WTC11 (cell line): ENCODE results near the gene NECTIN3. TPM values are rescaled to one million over a fixed set of nuclear protein-coding genes. Genes with fewer than 3 reads are reported as not detected.

ENCODE experiments used
- ATAC-seq: fragments of 200-7000 bp; cut with Tn5 transposase; 2 replicates; pipeline ENCODE4 v1.10.0; 2021; ENCODE audit warnings: mild to moderate bottlenecking, moderate library complexity
- Bru-seq: library from RNA; stranded (reverse); fragments of 400-500 nt; gene quantifications from one replicate; lab custom pipeline; 2021; lab: Mats Ljungman, UMichigan
- CTCF ChIA-PET: fragments of 300-600 bp; sonication (Branson Sonifier 250); formaldehyde crosslinking; loops from one replicate; lab custom pipeline; 2021; ENCODE audit warnings: antibody characterized with exemption; lab: Charles Lee
- POLR2A ChIA-PET: fragments of 350-600 bp; sonication (Branson Sonifier 250); formaldehyde crosslinking; loops from one replicate; lab custom pipeline; 2021; ENCODE audit warnings: antibody characterized with exemption; lab: Charles Lee
- DNase-seq: peaks from one replicate; pipeline ENCODE4 v3.0.0; 2021; ENCODE audit warnings: low spot score
- H3K27ac Mint-ChIP-seq: 2 replicates; pipeline ENCODE4 v1.8.0; 2021; ENCODE audit warnings: mixed read lengths
- H3K27me3 Mint-ChIP-seq: 2 replicates; pipeline ENCODE4 v1.8.0; 2021; ENCODE audit warnings: low read depth, mild to moderate bottlenecking, moderate library complexity, mixed read lengths
- H3K36me3 Mint-ChIP-seq: 2 replicates; pipeline ENCODE4 v1.8.0; 2021; ENCODE audit warnings: mixed read lengths
- H3K4me1 Mint-ChIP-seq: 2 replicates; pipeline ENCODE4 v1.8.0; 2022; ENCODE audit warnings: mixed read lengths
- H3K4me3 Mint-ChIP-seq: 2 replicates; pipeline ENCODE4 v1.8.0; 2021; ENCODE audit warnings: mild to moderate bottlenecking, moderate library complexity, mixed read lengths
- H3K9me3 Mint-ChIP-seq: 2 replicates; pipeline ENCODE4 v1.8.0; 2021; ENCODE audit warnings: mixed read lengths
- CBFB ChIP-seq: sonication (generic); formaldehyde crosslinking; IDR thresholded peaks from 2 replicates; pipeline ENCODE4 v1.8.1; 2022; ENCODE audit warnings: mild to moderate bottlenecking, low read depth, missing genetic modification reagents
- CREB1 ChIP-seq: sonication (generic); formaldehyde crosslinking; IDR thresholded peaks from 2 replicates; pipeline ENCODE4 v1.8.0; 2023; ENCODE audit warnings: mild to moderate bottlenecking, missing genetic modification reagents
- FOXK1 ChIP-seq: sonication (generic); formaldehyde crosslinking; IDR thresholded peaks from 2 replicates; pipeline ENCODE4 v1.8.0; 2022; ENCODE audit warnings: mild to moderate bottlenecking, moderate library complexity, missing genetic modification reagents
- GABPB1 ChIP-seq: sonication (generic); formaldehyde crosslinking; IDR thresholded peaks from 2 replicates; pipeline ENCODE4 v1.8.1; 2023; ENCODE audit warnings: mild to moderate bottlenecking, missing genetic modification reagents
- IRF2 ChIP-seq: sonication (generic); formaldehyde crosslinking; IDR thresholded peaks from 2 replicates; pipeline ENCODE4 v1.8.0; 2022; ENCODE audit warnings: low read depth, missing genetic modification reagents, borderline replicate concordance
- JAZF1 ChIP-seq: fragments of 250-450 bp; sonication (Bioruptor Pico); IDR thresholded peaks from 2 replicates; pipeline ENCODE4 v1.9.0; 2021; ENCODE audit warnings: moderate library complexity, mild to moderate bottlenecking, inconsistent platforms
- MXD4 ChIP-seq: fragments of 250-450 bp; sonication (Bioruptor Pico); IDR thresholded peaks from 2 replicates; pipeline ENCODE4 v1.8.0; 2021; ENCODE audit warnings: mild to moderate bottlenecking, moderate library complexity, borderline replicate concordance
- MYBL2 ChIP-seq: sonication (generic); formaldehyde crosslinking; IDR thresholded peaks from 2 replicates; pipeline ENCODE4 v1.8.1; 2023; ENCODE audit warnings: mild to moderate bottlenecking, moderate library complexity, missing genetic modification reagents
- NFATC4 ChIP-seq: fragments of 250-450 bp; sonication (Bioruptor Pico); IDR thresholded peaks from 2 replicates; pipeline ENCODE4 v1.9.0; 2021; ENCODE audit warnings: mild to moderate bottlenecking
- PRRX2 ChIP-seq: fragments of 250-450 bp; sonication (Bioruptor Pico); IDR thresholded peaks from 2 replicates; pipeline ENCODE4 v1.8.0; 2021; ENCODE audit warnings: mild to moderate bottlenecking
- SMAD3 ChIP-seq: sonication (generic); formaldehyde crosslinking; IDR thresholded peaks from 2 replicates; pipeline ENCODE4 v1.8.0; 2022; ENCODE audit warnings: missing genetic modification reagents, mild to moderate bottlenecking, borderline replicate concordance
- TCF7 ChIP-seq: sonication (generic); formaldehyde crosslinking; IDR thresholded peaks from 2 replicates; pipeline ENCODE4 v1.8.0; 2022; ENCODE audit warnings: mild to moderate bottlenecking, low read depth, missing genetic modification reagents, moderate library complexity
- TEAD4 ChIP-seq: sonication (generic); formaldehyde crosslinking; IDR thresholded peaks from 2 replicates; pipeline ENCODE4 v1.8.0; 2022; ENCODE audit warnings: mild to moderate bottlenecking, missing genetic modification reagents
- ZNF121 ChIP-seq: sonication (generic); formaldehyde crosslinking; IDR thresholded peaks from 2 replicates; pipeline ENCODE4 v1.8.0; 2023; ENCODE audit warnings: missing genetic modification reagents
- ZNF396 ChIP-seq: fragments of 250-450 bp; sonication (Bioruptor Pico); IDR thresholded peaks from 2 replicates; pipeline ENCODE4 v1.8.0; 2021; ENCODE audit warnings: mild to moderate bottlenecking, moderate library complexity, borderline replicate concordance
- ZNF423 ChIP-seq: fragments of 250-450 bp; sonication (Bioruptor Pico); IDR thresholded peaks from 2 replicates; pipeline ENCODE4 v2.1.2; 2022; ENCODE audit warnings: mild to moderate bottlenecking, moderate library complexity
- long read RNA-seq, 3 experiments: library from RNA in 1 of 3; library from capped mRNA in 1 of 3; library from polyadenylated mRNA in 1 of 3; unstranded in 2 of 3; stranded (forward) in 1 of 3; transcript quantifications; one replicate each; pipeline ENCODE4 v2.0.0, GENCODE V29; 2021
- total RNA-seq: library from RNA; stranded (reverse); gene quantifications from 3 replicates; pipeline ENCODE4 v1.2.3, GENCODE V29; 2021
- TF ChIP-seq, protein P1 (sequence below): fragments of 200-600 bp; IDR thresholded peaks from 2 replicates; pipeline ENCODE4 v1.8.0; 2022; ENCODE audit warnings: antibody characterized with exemption
- TF ChIP-seq, protein P2 (sequence below): sonication (generic); formaldehyde crosslinking; IDR thresholded peaks from 2 replicates; pipeline ENCODE4 v1.8.1; 2023; ENCODE audit warnings: mild to moderate bottlenecking, missing genetic modification reagents
- TF ChIP-seq, protein P3 (sequence below): sonication (generic); formaldehyde crosslinking; IDR thresholded peaks from 2 replicates; pipeline ENCODE4 v1.8.1; 2022; ENCODE audit warnings: mild to moderate bottlenecking, missing genetic modification reagents, moderate library complexity, borderline replicate concordance
- TF ChIP-seq, protein P4 (sequence below): sonication (generic); formaldehyde crosslinking; IDR thresholded peaks from 2 replicates; pipeline ENCODE4 v1.8.0; 2022; ENCODE audit warnings: mild to moderate bottlenecking, missing genetic modification reagents
- TF ChIP-seq, protein P5 (sequence below): fragments of 250-450 bp; sonication (Bioruptor Pico); IDR thresholded peaks from 2 replicates; pipeline ENCODE4 v1.8.0; 2021; ENCODE audit warnings: mild to moderate bottlenecking
- TF ChIP-seq, protein P6 (sequence below): sonication (generic); formaldehyde crosslinking; IDR thresholded peaks from 2 replicates; pipeline ENCODE4 v1.8.0; 2022; ENCODE audit warnings: mild to moderate bottlenecking, missing genetic modification reagents

Gene NECTIN3, protein sequence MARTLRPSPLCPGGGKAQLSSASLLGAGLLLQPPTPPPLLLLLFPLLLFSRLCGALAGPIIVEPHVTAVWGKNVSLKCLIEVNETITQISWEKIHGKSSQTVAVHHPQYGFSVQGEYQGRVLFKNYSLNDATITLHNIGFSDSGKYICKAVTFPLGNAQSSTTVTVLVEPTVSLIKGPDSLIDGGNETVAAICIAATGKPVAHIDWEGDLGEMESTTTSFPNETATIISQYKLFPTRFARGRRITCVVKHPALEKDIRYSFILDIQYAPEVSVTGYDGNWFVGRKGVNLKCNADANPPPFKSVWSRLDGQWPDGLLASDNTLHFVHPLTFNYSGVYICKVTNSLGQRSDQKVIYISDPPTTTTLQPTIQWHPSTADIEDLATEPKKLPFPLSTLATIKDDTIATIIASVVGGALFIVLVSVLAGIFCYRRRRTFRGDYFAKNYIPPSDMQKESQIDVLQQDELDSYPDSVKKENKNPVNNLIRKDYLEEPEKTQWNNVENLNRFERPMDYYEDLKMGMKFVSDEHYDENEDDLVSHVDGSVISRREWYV
- total RNA-seq, result 19.9 to 24.8 TPM (median 23.0 TPM) in 3 replicates
- percentile 83 among the genes with signal in this experiment for Bru-seq, nascent RNA
- long read RNA-seq, experiment 1, transcript NECTIN3-206 (6 exons, 3,664 nt), result major isoform, 68 of 114 reads
- long read RNA-seq, experiment 1, partial matches to known transcripts, result 11 of 114 reads
- long read RNA-seq, experiment 1, other reads (novel, unspliced or antisense), result 35 of 114 reads
- long read RNA-seq, experiment 2, transcript NECTIN3-206 (6 exons, 3,664 nt), result major isoform, 16 of 46 reads
- long read RNA-seq, experiment 2, partial matches to known transcripts, result 6 of 46 reads
- long read RNA-seq, experiment 2, other reads (novel, unspliced or antisense), result 24 of 46 reads
- long read RNA-seq, experiment 3, partial matches to known transcripts, result 0 of 4 reads
- long read RNA-seq, experiment 3, other reads (novel, unspliced or antisense), result 0 of 4 reads

DNA sequence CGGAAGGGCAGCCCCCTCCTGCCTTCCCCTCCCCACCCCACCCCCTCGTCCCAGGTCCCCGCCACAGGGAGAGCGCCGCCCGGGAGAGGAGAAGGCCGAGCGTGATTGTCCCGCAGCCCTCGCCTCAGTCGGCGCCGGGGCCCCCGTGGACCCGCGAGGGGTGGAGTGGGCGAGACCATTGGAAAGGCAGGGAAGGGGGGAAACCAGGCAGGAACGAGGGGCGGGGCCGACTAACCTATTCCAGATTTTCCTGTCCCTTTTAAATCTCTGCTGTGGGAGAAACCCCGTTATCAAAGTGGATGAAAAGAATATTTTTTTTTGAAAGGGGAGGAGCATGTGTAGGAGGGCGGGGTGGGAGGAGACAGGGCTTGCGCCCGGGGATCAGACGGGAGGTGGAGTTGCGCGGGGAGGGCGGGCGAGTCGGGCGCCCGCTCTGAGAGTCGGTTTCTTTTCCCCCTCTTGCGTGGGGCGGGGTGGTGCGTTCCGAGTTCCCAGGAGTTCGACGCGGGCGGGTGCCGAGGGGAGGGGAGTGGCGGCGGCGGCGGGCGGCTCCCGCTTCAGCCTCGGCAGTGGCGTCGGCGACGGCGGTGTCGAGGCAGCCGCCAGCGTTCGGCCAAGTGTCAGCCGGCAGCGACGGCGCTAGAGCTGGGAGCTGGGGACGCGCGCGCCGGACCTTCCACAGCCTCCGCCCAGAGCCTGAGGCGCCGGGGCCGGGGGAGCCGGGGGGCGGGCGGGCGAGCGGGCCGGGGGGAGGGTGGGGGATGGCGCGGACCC is at the start of gene NECTIN3:
Gene NECTIN3 (plus strand): TSS at position 560 of the 774 bp plus-strand sequence. CDS start 202 bp downstream, at position 762.
- Mint-ChIP-seq H3K27me3 (no peaks in the 10 kb centered on the region), H3K27ac (peak within 1 kb of the TSS; percentile 71), H3K4me3 (peak within 1 kb of the TSS; percentile 90), H3K9me3 (no peaks in the 10 kb centered on the region), H3K4me1 (peaks cover 42% of the 10 kb centered on the region), H3K36me3 (no peaks in the 10 kb centered on the region)
- ATAC-seq, result peak; percentile 78
- CTCF ChIA-PET, result interaction anchor here (1.6 kb wide), 1 partner anchor 9 kb away, joined by 10 read pairs; no protein-coding TSS in a partner anchor
- POLR2A ChIA-PET, result no interaction called here
- DNase-seq, result peak; percentile 90
- TF ChIP-seq, protein P1, sequence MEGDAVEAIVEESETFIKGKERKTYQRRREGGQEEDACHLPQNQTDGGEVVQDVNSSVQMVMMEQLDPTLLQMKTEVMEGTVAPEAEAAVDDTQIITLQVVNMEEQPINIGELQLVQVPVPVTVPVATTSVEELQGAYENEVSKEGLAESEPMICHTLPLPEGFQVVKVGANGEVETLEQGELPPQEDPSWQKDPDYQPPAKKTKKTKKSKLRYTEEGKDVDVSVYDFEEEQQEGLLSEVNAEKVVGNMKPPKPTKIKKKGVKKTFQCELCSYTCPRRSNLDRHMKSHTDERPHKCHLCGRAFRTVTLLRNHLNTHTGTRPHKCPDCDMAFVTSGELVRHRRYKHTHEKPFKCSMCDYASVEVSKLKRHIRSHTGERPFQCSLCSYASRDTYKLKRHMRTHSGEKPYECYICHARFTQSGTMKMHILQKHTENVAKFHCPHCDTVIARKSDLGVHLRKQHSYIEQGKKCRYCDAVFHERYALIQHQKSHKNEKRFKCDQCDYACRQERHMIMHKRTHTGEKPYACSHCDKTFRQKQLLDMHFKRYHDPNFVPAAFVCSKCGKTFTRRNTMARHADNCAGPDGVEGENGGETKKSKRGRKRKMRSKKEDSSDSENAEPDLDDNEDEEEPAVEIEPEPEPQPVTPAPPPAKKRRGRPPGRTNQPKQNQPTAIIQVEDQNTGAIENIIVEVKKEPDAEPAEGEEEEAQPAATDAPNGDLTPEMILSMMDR, result no peak
- TF ChIP-seq GABPB1 (CRISPR knock-in tag), result no peak
- no peak for TF ChIP-seq CBFB
- no peak for TF ChIP-seq JAZF1 (CRISPR knock-in tag)
- TF ChIP-seq FOXK1, result peak; percentile 27; the same call in 1 of the 2 replicates
- TF ChIP-seq IRF2, result no peak
- TF ChIP-seq, protein P2, sequence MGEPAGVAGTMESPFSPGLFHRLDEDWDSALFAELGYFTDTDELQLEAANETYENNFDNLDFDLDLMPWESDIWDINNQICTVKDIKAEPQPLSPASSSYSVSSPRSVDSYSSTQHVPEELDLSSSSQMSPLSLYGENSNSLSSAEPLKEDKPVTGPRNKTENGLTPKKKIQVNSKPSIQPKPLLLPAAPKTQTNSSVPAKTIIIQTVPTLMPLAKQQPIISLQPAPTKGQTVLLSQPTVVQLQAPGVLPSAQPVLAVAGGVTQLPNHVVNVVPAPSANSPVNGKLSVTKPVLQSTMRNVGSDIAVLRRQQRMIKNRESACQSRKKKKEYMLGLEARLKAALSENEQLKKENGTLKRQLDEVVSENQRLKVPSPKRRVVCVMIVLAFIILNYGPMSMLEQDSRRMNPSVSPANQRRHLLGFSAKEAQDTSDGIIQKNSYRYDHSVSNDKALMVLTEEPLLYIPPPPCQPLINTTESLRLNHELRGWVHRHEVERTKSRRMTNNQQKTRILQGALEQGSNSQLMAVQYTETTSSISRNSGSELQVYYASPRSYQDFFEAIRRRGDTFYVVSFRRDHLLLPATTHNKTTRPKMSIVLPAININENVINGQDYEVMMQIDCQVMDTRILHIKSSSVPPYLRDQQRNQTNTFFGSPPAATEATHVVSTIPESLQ, result no peak
- TF ChIP-seq MXD4, result no peak
- TF ChIP-seq TCF7 (CRISPR knock-in tag), result no peak
- TF ChIP-seq ZNF423 (CRISPR knock-in tag), result no peak
- TF ChIP-seq ZNF121 (CRISPR knock-in tag), result no peak
- TF ChIP-seq MYBL2 (CRISPR knock-in tag), result no peak
- TF ChIP-seq ZNF396 (CRISPR knock-in tag), result no peak
- TF ChIP-seq, protein P3, sequence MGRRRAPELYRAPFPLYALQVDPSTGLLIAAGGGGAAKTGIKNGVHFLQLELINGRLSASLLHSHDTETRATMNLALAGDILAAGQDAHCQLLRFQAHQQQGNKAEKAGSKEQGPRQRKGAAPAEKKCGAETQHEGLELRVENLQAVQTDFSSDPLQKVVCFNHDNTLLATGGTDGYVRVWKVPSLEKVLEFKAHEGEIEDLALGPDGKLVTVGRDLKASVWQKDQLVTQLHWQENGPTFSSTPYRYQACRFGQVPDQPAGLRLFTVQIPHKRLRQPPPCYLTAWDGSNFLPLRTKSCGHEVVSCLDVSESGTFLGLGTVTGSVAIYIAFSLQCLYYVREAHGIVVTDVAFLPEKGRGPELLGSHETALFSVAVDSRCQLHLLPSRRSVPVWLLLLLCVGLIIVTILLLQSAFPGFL (CRISPR knock-in tag), result no peak
- peak; percentile 37; the same call in 1 of the 2 replicates for TF ChIP-seq SMAD3 (CRISPR knock-in tag)
- TF ChIP-seq, protein P4, sequence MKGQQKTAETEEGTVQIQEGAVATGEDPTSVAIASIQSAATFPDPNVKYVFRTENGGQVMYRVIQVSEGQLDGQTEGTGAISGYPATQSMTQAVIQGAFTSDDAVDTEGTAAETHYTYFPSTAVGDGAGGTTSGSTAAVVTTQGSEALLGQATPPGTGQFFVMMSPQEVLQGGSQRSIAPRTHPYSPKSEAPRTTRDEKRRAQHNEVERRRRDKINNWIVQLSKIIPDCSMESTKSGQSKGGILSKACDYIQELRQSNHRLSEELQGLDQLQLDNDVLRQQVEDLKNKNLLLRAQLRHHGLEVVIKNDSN (CRISPR knock-in tag), result no peak
- no peak for TF ChIP-seq NFATC4 (CRISPR knock-in tag)
- no peak for TF ChIP-seq PRRX2
- TF ChIP-seq TEAD4, result no peak
- TF ChIP-seq, protein P5, sequence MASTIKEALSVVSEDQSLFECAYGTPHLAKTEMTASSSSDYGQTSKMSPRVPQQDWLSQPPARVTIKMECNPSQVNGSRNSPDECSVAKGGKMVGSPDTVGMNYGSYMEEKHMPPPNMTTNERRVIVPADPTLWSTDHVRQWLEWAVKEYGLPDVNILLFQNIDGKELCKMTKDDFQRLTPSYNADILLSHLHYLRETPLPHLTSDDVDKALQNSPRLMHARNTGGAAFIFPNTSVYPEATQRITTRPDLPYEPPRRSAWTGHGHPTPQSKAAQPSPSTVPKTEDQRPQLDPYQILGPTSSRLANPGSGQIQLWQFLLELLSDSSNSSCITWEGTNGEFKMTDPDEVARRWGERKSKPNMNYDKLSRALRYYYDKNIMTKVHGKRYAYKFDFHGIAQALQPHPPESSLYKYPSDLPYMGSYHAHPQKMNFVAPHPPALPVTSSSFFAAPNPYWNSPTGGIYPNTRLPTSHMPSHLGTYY (CRISPR knock-in tag), result no peak
- TF ChIP-seq, protein P6, sequence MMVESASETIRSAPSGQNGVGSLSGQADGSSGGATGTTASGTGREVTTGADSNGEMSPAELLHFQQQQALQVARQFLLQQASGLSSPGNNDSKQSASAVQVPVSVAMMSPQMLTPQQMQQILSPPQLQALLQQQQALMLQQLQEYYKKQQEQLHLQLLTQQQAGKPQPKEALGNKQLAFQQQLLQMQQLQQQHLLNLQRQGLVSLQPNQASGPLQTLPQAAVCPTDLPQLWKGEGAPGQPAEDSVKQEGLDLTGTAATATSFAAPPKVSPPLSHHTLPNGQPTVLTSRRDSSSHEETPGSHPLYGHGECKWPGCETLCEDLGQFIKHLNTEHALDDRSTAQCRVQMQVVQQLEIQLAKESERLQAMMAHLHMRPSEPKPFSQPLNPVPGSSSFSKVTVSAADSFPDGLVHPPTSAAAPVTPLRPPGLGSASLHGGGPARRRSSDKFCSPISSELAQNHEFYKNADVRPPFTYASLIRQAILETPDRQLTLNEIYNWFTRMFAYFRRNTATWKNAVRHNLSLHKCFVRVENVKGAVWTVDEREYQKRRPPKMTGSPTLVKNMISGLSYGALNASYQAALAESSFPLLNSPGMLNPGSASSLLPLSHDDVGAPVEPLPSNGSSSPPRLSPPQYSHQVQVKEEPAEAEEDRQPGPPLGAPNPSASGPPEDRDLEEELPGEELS (CRISPR knock-in tag), result 0 out of 2 replicates have a peak, but pooled peaks have one; percentile 27
- no peak for TF ChIP-seq CREB1 (CRISPR knock-in tag)
